ENCODE data around the gene CENPVL1. TPM values are rescaled to one million over a fixed set of nuclear protein-coding genes. Genes with fewer than 3 reads are reported as not detected.

Gene CENPVL1
- total RNA-seq, 1 experiment from 2014 or later = 2.8 TPM

DNA sequence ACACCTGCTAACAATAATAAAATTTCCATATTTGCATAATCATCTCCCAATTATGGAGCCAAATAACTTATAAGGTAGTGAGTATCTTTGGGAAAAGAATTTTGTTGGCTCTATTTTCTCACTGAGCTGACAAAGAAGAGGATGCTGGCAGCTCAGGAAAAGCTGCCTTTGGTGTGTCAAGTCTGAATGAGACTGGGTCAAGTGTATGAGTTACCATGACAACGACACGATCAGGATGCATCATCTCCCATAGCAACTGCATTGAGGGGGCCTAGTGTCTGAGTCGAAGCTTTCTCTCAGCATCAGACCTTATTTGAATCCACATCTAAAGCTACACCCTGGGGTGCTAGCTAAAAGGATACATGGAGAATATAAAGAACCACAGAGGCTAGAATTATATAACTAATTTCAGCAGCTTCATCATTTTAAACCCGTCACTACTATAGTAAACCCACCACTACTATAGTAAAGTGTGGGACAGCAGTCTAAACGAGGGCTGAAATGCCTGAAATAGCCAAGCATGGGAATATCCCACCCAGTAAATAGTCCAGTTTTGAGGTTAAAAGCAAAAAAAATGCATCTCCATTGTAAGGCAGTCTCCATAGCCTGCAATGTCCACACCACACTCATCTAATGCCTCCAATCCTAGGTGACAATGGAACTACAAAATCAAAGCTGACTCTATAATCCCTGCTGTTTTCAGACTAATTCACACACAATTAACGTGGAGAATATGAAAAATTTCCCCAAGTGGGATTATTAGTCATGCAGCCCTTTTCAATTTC lies 48.9 kb downstream of the CENPVL1 start:
- no peak overlapping the region for H3K56ac ChIP-seq (ENCODE audit: insufficient read length, low read depth, low read length)
- no peak overlapping the region for H2AK5ac ChIP-seq (ENCODE audit: insufficient read length, low read length)
- Mint-ChIP-seq H3K4me3 (no peak overlapping the region), H3K4me1 (no peaks in the 10 kb centered on the region), H3K27me3 (ENCODE audit: low read depth) (no peaks in the 10 kb centered on the region), H3K36me3 (ENCODE audit: insufficient read depth in 1 of 3, low read depth in 3 of 3) (no peaks in the 10 kb centered on the region; a peak in 1 of 7 replicates), H3K9me3 (peaks cover 34 to 40% of the 10 kb centered on the region in 2 experiments), H3K27ac (no peak overlapping the region)
- no peak overlapping the region for H3K4ac ChIP-seq (ENCODE audit: low read depth, low read length)
- no peaks in the 10 kb centered on the region for H4K20me1 ChIP-seq (ENCODE audit: control insufficient read depth, insufficient read depth, insufficient read length)
- no peak overlapping the region for H3K18ac ChIP-seq (ENCODE audit: insufficient read length, low read depth, low read length)
- H4K5ac ChIP-seq (ENCODE audit: insufficient read length, low read depth, low read length) = no peak overlapping the region
- no peak overlapping the region for H4K91ac ChIP-seq (ENCODE audit: insufficient read length, low read depth, low read length)
- no peaks in the 10 kb centered on the region for H3K79me2 ChIP-seq (ENCODE audit: insufficient read depth, low read length)
- no peak overlapping the region for H3K4me2 ChIP-seq (ENCODE audit: insufficient read depth, insufficient read length, low read length)
- H3K14ac ChIP-seq (ENCODE audit: insufficient read depth, low read length) = no peak overlapping the region
- no peak overlapping the region for H3T11ph ChIP-seq (ENCODE audit: low read length)
- no peak overlapping the region for H4K8ac ChIP-seq (replicated peaks; ENCODE audit: insufficient read length, low read depth, low read length)
- no peak overlapping the region for H3K27ac ChIP-seq (ENCODE audit: insufficient read length, low read depth, low read length)
- H3K9ac ChIP-seq (ENCODE audit: extremely low read depth, insufficient read length, low read length) = no peak overlapping the region
- no peak overlapping the region for H3K23ac ChIP-seq (ENCODE audit: insufficient read length, low read depth, low read length)
- no peak overlapping the region for H2BK5ac ChIP-seq (ENCODE audit: insufficient read length, low read length)
- no peaks in the 10 kb centered on the region for H3K79me1 ChIP-seq (ENCODE audit: insufficient read depth, low read depth, low read length, poor library complexity, severe bottlenecking)
- H3K9me3 ChIP-seq (ENCODE audit: control insufficient read depth, low read depth, low read length) = no peaks in the 10 kb centered on the region
- H2BK15ac ChIP-seq (ENCODE audit: low read depth, low read length) = no peak overlapping the region
- H2BK120ac ChIP-seq (ENCODE audit: low read depth, low read length, poor library complexity, severe bottlenecking) = no peak overlapping the region
- no peak for DNase-seq
- WGBS (ENCODE audit: extremely low coverage, insufficient read length, low lambda C conversion rate) = no CpG with 5 or more reads among the region's 6 CpGs
- H2AFZ ChIP-seq (ENCODE audit: low read length) = no peak overlapping the region
- no peak overlapping the region for H2BK12ac ChIP-seq (ENCODE audit: insufficient read length, low read depth, low read length)
- H2BK20ac ChIP-seq (ENCODE audit: low read depth, low read length, poor library complexity, severe bottlenecking) = no peak overlapping the region
- H3K27me3 ChIP-seq (ENCODE audit: insufficient read depth, low read length) = no peaks in the 10 kb centered on the region; the same call in none of the 2 replicates
- no peak for TF ChIP-seq CTCF (conservative IDR thresholded peaks at IDR 0.05)
- no peaks in the 10 kb centered on the region for H3K4me1 ChIP-seq (ENCODE audit: insufficient read depth, low read length)
- no peaks in the 10 kb centered on the region for H3K23me2 ChIP-seq (ENCODE audit: insufficient read length, low read depth, low read length, poor library complexity, severe bottlenecking)

All from H9 (cell line).